Progenitor cell of endocrine pancreas (in vitro differentiated cells): ENCODE data around the gene LHCGR. TPM values are rescaled to one million over a fixed set of nuclear protein-coding genes. Genes with fewer than 3 reads are reported as not detected.
A peak's percentile ranks its signal among the peaks of the same experiment; 100 is the strongest.

Source experiments
- DNase-seq: peaks from one replicate; pipeline ENCODE4 v3.0.0; 2021; ENCODE audit warnings: low spot score; ENCODE audit not compliant: unreplicated experiment
- H3K27ac Mint-ChIP-seq: 2 replicates; pipeline ENCODE4 v1.8.0; 2021; ENCODE audit warnings: mild to moderate bottlenecking, moderate library complexity, mixed read lengths
- H3K27me3 Mint-ChIP-seq: 2 replicates; pipeline ENCODE4 v1.8.0; 2021; ENCODE audit warnings: mixed read lengths
- H3K36me3 Mint-ChIP-seq: 2 replicates; pipeline ENCODE4 v1.8.0; 2022; ENCODE audit warnings: mixed read lengths; ENCODE audit not compliant: insufficient read depth
- H3K4me1 Mint-ChIP-seq: 2 replicates; pipeline ENCODE4 v1.8.0; 2021; ENCODE audit warnings: low read depth, mixed read lengths
- H3K4me3 Mint-ChIP-seq: 2 replicates; pipeline ENCODE4 v1.8.0; 2021; ENCODE audit warnings: low read depth, mild to moderate bottlenecking, moderate library complexity, mixed read lengths
- H3K9me3 Mint-ChIP-seq: 2 replicates; pipeline ENCODE4 v1.8.0; 2021; ENCODE audit warnings: low read depth, mixed read lengths
- CTCF ChIP-seq: fragments of 200-600 bp; sonication (generic); IDR thresholded peaks from one replicate; pipeline ENCODE4 v1.5.0; 2021; ENCODE audit warnings: antibody characterized with exemption, mild to moderate bottlenecking; ENCODE audit not compliant: unreplicated experiment
- total RNA-seq: library from RNA; stranded (reverse); gene quantifications from 2 replicates; pipeline ENCODE4 v1.2.1, GENCODE V29; 2021

The LHCGR gene
- total RNA-seq, 1 donor from 2014 or later = not detected

GRCh38 chr2:48759682-48760081 lies 4.2 kb upstream of the LHCGR start:
- Mint-ChIP-seq H3K36me3 (no peaks in the 10 kb centered on the region), H3K9me3 (peaks cover 4% of the 10 kb centered on the region), H3K4me3 (no peak overlapping the region), H3K27ac (no peak overlapping the region), H3K4me1 (peaks cover 6% of the 10 kb centered on the region), H3K27me3 (peaks cover 27% of the 10 kb centered on the region)
- no peak for DNase-seq
- no peak for TF ChIP-seq CTCF

DNA sequence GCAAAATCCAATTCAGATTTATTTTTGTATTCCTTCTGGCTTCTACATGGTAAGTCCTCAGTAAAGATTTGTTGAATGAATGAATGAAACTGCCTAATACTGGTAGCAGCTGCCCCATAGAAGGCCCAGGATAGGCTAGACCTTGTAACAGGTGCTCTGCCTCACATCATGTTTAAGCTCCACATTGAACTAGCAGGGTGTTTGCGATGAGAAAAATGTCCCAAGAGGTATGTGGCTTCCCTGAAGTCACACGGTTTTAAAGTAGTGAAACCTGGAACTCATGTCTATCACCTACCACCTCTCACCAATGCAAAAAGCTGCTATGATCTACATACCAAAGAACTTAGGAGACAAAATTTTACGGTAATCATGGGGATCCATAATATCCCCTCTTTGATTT lies 765 bp upstream of the LHCGR start:
- Mint-ChIP-seq H3K4me3 (no peak overlapping the region), H3K27me3 (peaks cover 43% of the 10 kb centered on the region), H3K27ac (no peak overlapping the region), H3K4me1 (peaks cover 6% of the 10 kb centered on the region), H3K9me3 (no peaks in the 10 kb centered on the region), H3K36me3 (no peaks in the 10 kb centered on the region)
- no peak for DNase-seq
- TF ChIP-seq CTCF = no peak

- no peak for DNase-seq
- H3K27me3 Mint-ChIP-seq = peaks cover 44% of the 10 kb centered on the region
- TF ChIP-seq CTCF = no peak
- H3K27ac Mint-ChIP-seq = no peak overlapping the region
- no peaks in the 10 kb centered on the region for H3K9me3 Mint-ChIP-seq
- H3K36me3 Mint-ChIP-seq = no peaks in the 10 kb centered on the region
- H3K4me3 Mint-ChIP-seq = peak overlapping the region; percentile 53
- peaks cover 1% of the 10 kb centered on the region for H3K4me1 Mint-ChIP-seq
Measured at GRCh38 chr2:48754874-48755273, 650 bp downstream of the LHCGR start.

- H3K36me3 Mint-ChIP-seq = no peaks in the 10 kb centered on the region
- no peak overlapping the region for H3K27ac Mint-ChIP-seq
- DNase-seq = no peak
- peaks cover 44% of the 10 kb centered on the region for H3K27me3 Mint-ChIP-seq
- TF ChIP-seq CTCF = no peak
- no peaks in the 10 kb centered on the region for H3K9me3 Mint-ChIP-seq
- H3K4me3 Mint-ChIP-seq = no peak overlapping the region
- H3K4me1 Mint-ChIP-seq = no peaks in the 10 kb centered on the region
Measured at GRCh38 chr2:48753228-48753627, 2.3 kb downstream of the LHCGR start.

- Mint-ChIP-seq H3K9me3 (no peaks in the 10 kb centered on the region), H3K4me3 (no peak overlapping the region), H3K27me3 (peaks cover 22% of the 10 kb centered on the region), H3K36me3 (no peaks in the 10 kb centered on the region), H3K27ac (no peak overlapping the region), H3K4me1 (no peaks in the 10 kb centered on the region)
- no peak for DNase-seq
- TF ChIP-seq CTCF = no peak
Measured at GRCh38 chr2:48750128-48750739, 5.3 kb downstream of the LHCGR start.
